KMS-11 (cell line): ENCODE results near the gene TTYH2.

ENCODE experiments used
- H2AFZ ChIP-seq: fragments of 200-600 bp; sonication (generic); 2 replicates; pipeline ENCODE4 v1.6.1; 2016; ENCODE audit warnings: antibody characterized with exemption, mixed run types, low read depth
- H3K27ac ChIP-seq: fragments of 200-600 bp; sonication (generic); 2 replicates; pipeline ENCODE4 v1.6.1; 2016; ENCODE audit warnings: mild to moderate bottlenecking, mixed run types
- H3K27me3 ChIP-seq: fragments of 200-600 bp; sonication (generic); 2 replicates; pipeline ENCODE4 v1.6.1; 2017; ENCODE audit warnings: mild to moderate bottlenecking, low read depth, mixed run types, moderate library complexity; ENCODE audit not compliant: insufficient read depth
- H3K36me3 ChIP-seq: fragments of 200-600 bp; sonication (generic); 2 replicates; pipeline ENCODE4 v1.6.1; 2017; ENCODE audit warnings: mild to moderate bottlenecking, mixed run types; ENCODE audit not compliant: insufficient read depth
- H3K4me1 ChIP-seq: fragments of 200-600 bp; sonication (generic); 2 replicates; pipeline ENCODE4 v1.6.1; 2016; ENCODE audit warnings: mild to moderate bottlenecking, low read depth, mixed run types; ENCODE audit not compliant: poor library complexity, severe bottlenecking
- H3K4me2 ChIP-seq: fragments of 200-600 bp; sonication (generic); 2 replicates; pipeline ENCODE4 v1.7.0; 2016; ENCODE audit warnings: mild to moderate bottlenecking, mixed run types
- H3K4me3 ChIP-seq: fragments of 200-600 bp; sonication (generic); IDR thresholded peaks from 2 replicates; pipeline ENCODE4 v1.6.1; 2017; ENCODE audit warnings: low read depth, low read length, mixed read lengths; ENCODE audit not compliant: insufficient read depth
- H3K79me2 ChIP-seq: fragments of 200-600 bp; sonication (generic); 2 replicates; pipeline ENCODE4 v1.6.1; 2016; ENCODE audit warnings: low read depth, mixed run types; ENCODE audit not compliant: insufficient read depth
- H3K9ac ChIP-seq: fragments of 200-600 bp; sonication (generic); 2 replicates; pipeline ENCODE4 v1.6.1; 2016; ENCODE audit warnings: mild to moderate bottlenecking, mixed run types
- H4K20me1 ChIP-seq: fragments of 200-600 bp; sonication (generic); 2 replicates; pipeline ENCODE4 v1.6.1; 2016; ENCODE audit warnings: mild to moderate bottlenecking, mixed run types; ENCODE audit not compliant: insufficient read depth
- TF ChIP-seq, protein P1 (sequence below): fragments of 200-600 bp; sonication (generic); conservative IDR thresholded peaks from 2 replicates; pipeline ENCODE4 v1.6.1; 2017; ENCODE audit warnings: low read depth, mild to moderate bottlenecking, antibody characterized with exemption, low read length, moderate library complexity, mixed read lengths

TTYH2 gene, protein sequence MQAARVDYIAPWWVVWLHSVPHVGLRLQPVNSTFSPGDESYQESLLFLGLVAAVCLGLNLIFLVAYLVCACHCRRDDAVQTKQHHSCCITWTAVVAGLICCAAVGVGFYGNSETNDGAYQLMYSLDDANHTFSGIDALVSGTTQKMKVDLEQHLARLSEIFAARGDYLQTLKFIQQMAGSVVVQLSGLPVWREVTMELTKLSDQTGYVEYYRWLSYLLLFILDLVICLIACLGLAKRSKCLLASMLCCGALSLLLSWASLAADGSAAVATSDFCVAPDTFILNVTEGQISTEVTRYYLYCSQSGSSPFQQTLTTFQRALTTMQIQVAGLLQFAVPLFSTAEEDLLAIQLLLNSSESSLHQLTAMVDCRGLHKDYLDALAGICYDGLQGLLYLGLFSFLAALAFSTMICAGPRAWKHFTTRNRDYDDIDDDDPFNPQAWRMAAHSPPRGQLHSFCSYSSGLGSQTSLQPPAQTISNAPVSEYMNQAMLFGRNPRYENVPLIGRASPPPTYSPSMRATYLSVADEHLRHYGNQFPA

DNA sequence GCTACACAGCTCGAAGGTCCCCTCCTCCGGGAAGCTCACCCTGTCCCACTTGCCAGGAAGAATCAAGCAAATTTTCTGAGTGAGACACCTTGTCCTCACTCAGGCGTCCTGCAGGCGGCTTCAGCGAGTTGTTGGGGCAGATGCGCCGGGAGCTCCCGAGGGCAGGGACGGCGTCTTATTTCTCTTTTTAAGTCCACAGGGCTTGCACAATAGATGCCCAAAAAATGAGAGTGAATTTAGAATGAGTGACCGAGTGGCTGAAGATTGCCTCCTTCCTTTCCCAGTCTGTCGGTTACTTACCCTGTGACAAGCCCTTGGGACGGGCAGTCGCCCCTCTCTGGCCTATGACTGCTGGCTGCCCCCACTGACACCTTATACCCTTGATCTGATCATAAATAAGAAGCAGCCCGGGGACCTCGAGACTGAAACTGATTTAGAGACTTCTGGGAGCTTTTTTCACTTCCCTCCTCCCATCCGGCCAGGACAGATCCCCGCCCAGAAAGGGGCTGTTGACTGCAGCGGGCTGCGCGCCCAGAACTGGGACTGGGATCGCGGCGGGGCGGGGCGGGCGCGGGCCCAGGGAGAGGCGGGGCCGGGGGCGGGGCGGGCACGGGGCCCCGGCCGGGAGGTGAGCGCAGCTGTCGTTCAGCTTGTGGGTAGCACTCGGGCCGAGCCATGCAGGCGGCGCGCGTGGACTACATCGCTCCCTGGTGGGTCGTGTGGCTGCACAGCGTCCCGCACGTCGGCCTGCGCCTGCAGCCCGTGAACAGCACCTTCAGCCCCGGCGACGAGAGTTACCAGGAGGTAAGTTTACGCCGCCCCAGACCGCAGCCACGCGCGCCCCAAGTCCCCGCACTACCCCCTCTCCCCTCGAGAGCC is at the start of gene TTYH2:
Gene TTYH2 (plus strand): TSS at position 659 of the 879 bp plus-strand sequence. CDS start 17 bp downstream, at position 676.
- Histone ChIP-seq H3K27me3 (no peaks in the 10 kb centered on the region), H3K36me3 (peaks cover 16% of the 10 kb centered on the region; the same call in 1 of the 2 replicates), H3K4me2 (peak within 1 kb of the TSS; percentile 90), H4K20me1 (peaks cover 7% of the 10 kb centered on the region; the same call in 1 of the 2 replicates), H2AFZ (peak within 1 kb of the TSS; percentile 85), H3K27ac (peak within 1 kb of the TSS; percentile 50; the same call in 1 of the 2 replicates), H3K4me3 (no peak within 1 kb of the TSS), H3K79me2 (peaks cover 5% of the 10 kb centered on the region; the same call in 1 of the 2 replicates), H3K4me1 (peaks cover 25% of the 10 kb centered on the region), H3K9ac (peak within 1 kb of the TSS; percentile 35; the same call in 1 of the 2 replicates)
- TF ChIP-seq, protein P1, sequence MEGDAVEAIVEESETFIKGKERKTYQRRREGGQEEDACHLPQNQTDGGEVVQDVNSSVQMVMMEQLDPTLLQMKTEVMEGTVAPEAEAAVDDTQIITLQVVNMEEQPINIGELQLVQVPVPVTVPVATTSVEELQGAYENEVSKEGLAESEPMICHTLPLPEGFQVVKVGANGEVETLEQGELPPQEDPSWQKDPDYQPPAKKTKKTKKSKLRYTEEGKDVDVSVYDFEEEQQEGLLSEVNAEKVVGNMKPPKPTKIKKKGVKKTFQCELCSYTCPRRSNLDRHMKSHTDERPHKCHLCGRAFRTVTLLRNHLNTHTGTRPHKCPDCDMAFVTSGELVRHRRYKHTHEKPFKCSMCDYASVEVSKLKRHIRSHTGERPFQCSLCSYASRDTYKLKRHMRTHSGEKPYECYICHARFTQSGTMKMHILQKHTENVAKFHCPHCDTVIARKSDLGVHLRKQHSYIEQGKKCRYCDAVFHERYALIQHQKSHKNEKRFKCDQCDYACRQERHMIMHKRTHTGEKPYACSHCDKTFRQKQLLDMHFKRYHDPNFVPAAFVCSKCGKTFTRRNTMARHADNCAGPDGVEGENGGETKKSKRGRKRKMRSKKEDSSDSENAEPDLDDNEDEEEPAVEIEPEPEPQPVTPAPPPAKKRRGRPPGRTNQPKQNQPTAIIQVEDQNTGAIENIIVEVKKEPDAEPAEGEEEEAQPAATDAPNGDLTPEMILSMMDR, result peak; percentile 50; the same call in 1 of the 2 replicates

DNA sequence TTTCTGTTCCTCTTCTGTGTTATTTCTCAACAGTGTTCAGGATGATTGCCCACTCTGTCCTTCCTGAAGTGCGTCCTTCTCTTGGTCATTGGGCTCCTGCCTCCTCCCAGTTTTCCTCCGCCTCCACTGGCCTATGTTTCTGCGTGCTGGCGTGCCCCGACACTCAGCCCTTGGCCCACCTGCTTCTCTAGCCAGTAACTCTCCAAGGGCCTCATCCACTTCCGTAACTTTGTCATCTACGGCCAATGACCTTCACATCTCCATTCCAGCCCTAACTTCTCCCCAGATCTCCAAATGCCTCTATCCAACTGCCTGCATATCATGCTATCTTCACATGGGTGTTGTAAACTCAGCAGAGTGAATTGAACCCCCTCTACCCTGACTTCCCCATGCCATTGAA is 49.5 kb upstream of the TTYH2 start:
- no peak overlapping the region for H2AFZ ChIP-seq
- H3K9ac ChIP-seq, result no peak overlapping the region
- H3K4me2 ChIP-seq, result no peak overlapping the region
- H3K27me3 ChIP-seq, result peaks cover 51% of the 10 kb centered on the region
- no peaks in the 10 kb centered on the region for H3K4me1 ChIP-seq
- TF ChIP-seq, protein P1, result no peak
- no peaks in the 10 kb centered on the region for H4K20me1 ChIP-seq
- no peak overlapping the region for H3K27ac ChIP-seq
- no peak overlapping the region for H3K4me3 ChIP-seq
- no peaks in the 10 kb centered on the region for H3K79me2 ChIP-seq
- no peaks in the 10 kb centered on the region for H3K36me3 ChIP-seq

DNA sequence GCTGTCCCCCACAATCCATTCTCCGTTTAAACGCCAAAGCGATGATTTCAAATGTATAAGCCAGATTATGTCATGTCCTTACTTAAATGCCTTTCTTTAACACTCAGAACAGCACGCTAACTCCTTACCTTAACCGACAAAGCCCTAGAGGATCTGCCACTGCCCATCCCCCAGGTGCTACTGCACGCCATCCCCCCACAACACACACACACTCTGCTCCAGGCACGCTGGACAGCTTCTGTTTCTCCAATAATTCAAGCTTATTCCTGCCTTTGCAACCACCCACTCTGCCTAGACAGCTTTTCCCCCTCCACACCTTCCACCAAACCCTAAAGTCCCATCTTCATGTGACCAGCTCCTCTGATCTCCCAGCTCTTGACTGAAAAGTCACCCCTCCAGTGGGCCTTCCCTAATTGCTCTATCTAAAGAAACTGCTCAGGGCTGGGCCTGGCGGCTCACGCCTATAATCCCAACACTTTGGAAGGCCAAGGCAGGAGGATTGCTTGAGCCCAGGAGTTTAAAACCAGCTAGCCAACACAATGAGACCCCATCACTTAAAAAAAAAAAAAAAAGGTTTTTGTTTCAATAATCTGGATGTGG is 48.8 kb upstream of the TTYH2 start:
- Histone ChIP-seq H3K4me2 (no peak overlapping the region), H3K79me2 (no peaks in the 10 kb centered on the region), H4K20me1 (no peaks in the 10 kb centered on the region), H3K9ac (no peak overlapping the region), H3K36me3 (no peaks in the 10 kb centered on the region), H3K27me3 (peaks cover 54% of the 10 kb centered on the region), H3K27ac (no peak overlapping the region), H3K4me1 (no peaks in the 10 kb centered on the region), H3K4me3 (no peak overlapping the region), H2AFZ (no peak overlapping the region)
- TF ChIP-seq, protein P1, result no peak

DNA sequence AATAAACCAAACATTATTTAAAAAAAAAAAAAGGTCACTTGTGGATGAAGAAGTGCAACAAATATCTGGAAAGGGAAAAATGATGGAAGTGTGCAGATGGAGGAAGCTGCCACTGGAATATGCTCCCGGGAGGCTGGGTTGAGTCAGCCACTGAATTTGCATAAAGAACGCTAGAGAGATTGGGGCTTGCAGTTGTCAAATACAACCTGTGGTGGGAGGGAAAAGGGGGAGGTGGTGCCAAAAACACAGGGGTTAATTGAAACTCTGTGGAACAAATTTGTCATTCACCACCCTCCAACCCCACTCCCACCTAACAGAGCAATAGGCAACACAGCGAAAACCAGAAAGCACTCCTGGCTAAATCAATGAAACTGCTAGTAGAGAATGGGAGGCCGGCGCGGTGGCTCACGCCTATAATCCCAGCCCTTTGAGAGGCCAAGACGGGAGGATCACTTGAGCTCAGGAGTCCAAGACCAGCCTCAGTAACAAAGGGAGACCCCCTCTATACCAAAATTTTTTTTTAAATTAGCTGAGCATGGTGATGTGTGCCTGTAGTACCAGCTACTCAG is 47.5 kb upstream of the TTYH2 start:
- Histone ChIP-seq H3K4me1 (no peaks in the 10 kb centered on the region), H2AFZ (no peak overlapping the region), H3K4me2 (no peak overlapping the region)

More for the DNA sequence above, 47.5 kb upstream of the TTYH2 start:
- H3K9ac ChIP-seq, result no peak overlapping the region
- no peak overlapping the region for H3K4me3 ChIP-seq
- peaks cover 48% of the 10 kb centered on the region for H3K27me3 ChIP-seq
- TF ChIP-seq, protein P1, result no peak
- H4K20me1 ChIP-seq, result no peaks in the 10 kb centered on the region
- no peaks in the 10 kb centered on the region for H3K36me3 ChIP-seq
- no peaks in the 10 kb centered on the region for H3K79me2 ChIP-seq
- H3K27ac ChIP-seq, result no peak overlapping the region
